Vagina (tissue), 2 donors: ENCODE measurements around the gene CCDC110. TPM values are rescaled to one million over a fixed set of nuclear protein-coding genes. Genes with fewer than 3 reads are reported as not detected.

Source experiments
- DNase-seq, 2 donors: peaks; one replicate each; pipeline ENCODE4 v3.0.0-alpha.2; 2017; ENCODE audit errors: extremely low spot score in 2 of 2
- H3K27ac ChIP-seq: fragments of 200-600 bp; sonication (generic); one replicate; pipeline ENCODE4 v1.5.1; 2019
- H3K27me3 ChIP-seq: fragments of 200-600 bp; sonication (generic); one replicate; pipeline ENCODE4 v1.5.1; 2019
- H3K36me3 ChIP-seq, 2 donors: fragments of 200-600 bp; sonication (generic); one replicate each; pipeline ENCODE4 v1.5.1; 2017 to 2019
- H3K4me1 ChIP-seq: fragments of 200-600 bp; sonication (generic); one replicate; pipeline ENCODE4 v1.5.1; 2019
- H3K4me3 ChIP-seq, 2 donors: fragments of 200-600 bp; sonication (generic); 1 replicate in 1 of 2; 2 replicates in 1 of 2; pipeline ENCODE4 v1.5.1; 2016 to 2019
- H3K9me3 ChIP-seq: fragments of 200-600 bp; sonication (generic); one replicate; pipeline ENCODE4 v1.5.1; 2019
- CTCF ChIP-seq, 3 experiments: fragments of 450-650 bp in 2 of 3; fragments of 200-600 bp in 1 of 3; sonication (generic) in 1 of 3; IDR thresholded peaks; one replicate each; pipeline ENCODE4 v1.5.1; 2017 to 2019; ENCODE audit warnings: antibody characterized with exemption in 3 of 3, mild to moderate bottlenecking in 2 of 3, moderate library complexity in 2 of 3
- POLR2A ChIP-seq, 2 donors: fragments of 450-650 bp; IDR thresholded peaks; one replicate each; pipeline ENCODE4 v1.6.1; 2017; ENCODE audit warnings: antibody characterized with exemption in 2 of 2, mild to moderate bottlenecking in 2 of 2, moderate library complexity in 2 of 2
- POLR2AphosphoS5 ChIP-seq, 2 donors: sonication (generic); formaldehyde crosslinking; IDR thresholded peaks; one replicate each; pipeline ENCODE4 v1.9.0; 2017; ENCODE audit warnings: antibody characterized with exemption in 2 of 2, mild to moderate bottlenecking in 2 of 2, low read depth in 1 of 2; ENCODE audit not compliant: insufficient read depth in 1 of 2
- intact Hi-C: fragments of 100-400 bp; cut with DNase I; formaldehyde crosslinking; loops from one replicate; pipeline ENCODE4 v1.15.1; 2023
- total RNA-seq: library from RNA; depleted of rRNA; stranded (reverse); fragments of >200 nt; gene quantifications from one replicate; pipeline ENCODE4 v1.2.3, GENCODE V29; 2016

Gene CCDC110
- total RNA-seq, 1 donor from 2014 or later: 1.2 TPM

- peak in 1 of 2 donors; percentile 93 for DNase-seq
- intact Hi-C loops: no loop called here
- Histone ChIP-seq H3K36me3 (no peaks in the 10 kb centered on the region), H3K9me3 (no peaks in the 10 kb centered on the region), H3K27me3 (no peaks in the 10 kb centered on the region), H3K27ac (peak within 1 kb of the TSS; percentile 87), H3K4me3 (peak within 1 kb of the TSS; percentile 64 to 84), H3K4me1 (peaks cover 37% of the 10 kb centered on the region)
- no peak for TF ChIP-seq CTCF (IDR thresholded peaks at IDR 0.05)
- TF ChIP-seq POLR2AphosphoS5 (IDR thresholded peaks at IDR 0.05; ENCODE audit: insufficient read depth in 1 of 2, low read depth in 1 of 2): peak; percentile 96 to 98
- peak in 1 of 2 donors; percentile 73 for TF ChIP-seq POLR2A (IDR thresholded peaks at IDR 0.05)
Measured at GRCh38 chr4:185425647-185426352, 45.7 kb downstream of the CCDC110 start, which contains the start of gene UFSP2. UFSP2 (minus strand) TSS chr4:185425964; CDS start chr4:185425868, 96 bp downstream.

- intact Hi-C loops: no loop called here
- DNase-seq: no peak
Measured at GRCh38 chr4:185424905-185425646, 46.5 kb downstream of the CCDC110 start.

GRCh38 chr4:185421366-185422124, 50.0 kb downstream of the CCDC110 start:
- DNase-seq: no peak
- no peaks in the 10 kb centered on the region for H3K27me3 ChIP-seq
- no peak overlapping the region for H3K4me3 ChIP-seq
- no peak overlapping the region for H3K27ac ChIP-seq
- peaks cover 37% of the 10 kb centered on the region for H3K4me1 ChIP-seq
- intact Hi-C loops: no loop called here
- H3K9me3 ChIP-seq: no peaks in the 10 kb centered on the region
- no peak for TF ChIP-seq POLR2AphosphoS5 (IDR thresholded peaks at IDR 0.05; ENCODE audit: insufficient read depth in 1 of 2, low read depth in 1 of 2)
- no peak for TF ChIP-seq CTCF (IDR thresholded peaks at IDR 0.05)
- TF ChIP-seq POLR2A (IDR thresholded peaks at IDR 0.05): no peak
- peaks cover under 1 to 19% of the 10 kb centered on the region in 2 donors for H3K36me3 ChIP-seq

More at GRCh38 chr4:185424905-185425646, 46.5 kb downstream of the CCDC110 start:
- Histone ChIP-seq H3K4me3 (peak overlapping the region; percentile 64 to 84), H3K36me3 (no peaks in the 10 kb centered on the region), H3K4me1 (peaks cover 37% of the 10 kb centered on the region), H3K9me3 (no peaks in the 10 kb centered on the region), H3K27ac (peak overlapping the region; percentile 87), H3K27me3 (no peaks in the 10 kb centered on the region)
- TF ChIP-seq POLR2A (IDR thresholded peaks at IDR 0.05): no peak
- TF ChIP-seq POLR2AphosphoS5 (IDR thresholded peaks at IDR 0.05; ENCODE audit: insufficient read depth in 1 of 2, low read depth in 1 of 2): no peak
- TF ChIP-seq CTCF (IDR thresholded peaks at IDR 0.05): no peak

GRCh38 chr4:185416955-185417354, 54.6 kb downstream of the CCDC110 start:
- Histone ChIP-seq H3K9me3 (no peaks in the 10 kb centered on the region), H3K4me3 (no peak overlapping the region), H3K27me3 (no peaks in the 10 kb centered on the region), H3K27ac (no peak overlapping the region), H3K36me3 (peaks cover 2 to 33% of the 10 kb centered on the region in 2 donors), H3K4me1 (peaks cover 5% of the 10 kb centered on the region)
- DNase-seq: no peak
- TF ChIP-seq CTCF (IDR thresholded peaks at IDR 0.05) (no peak), POLR2AphosphoS5 (IDR thresholded peaks at IDR 0.05; ENCODE audit: insufficient read depth in 1 of 2, low read depth in 1 of 2) (no peak)
- intact Hi-C loops: no loop called here
